Liver (tissue), 9 donors: ENCODE data around the gene OR8B12. TPM values are rescaled to one million over a fixed set of nuclear protein-coding genes. Genes with fewer than 3 reads are reported as not detected.

Experiments
- DNase-seq: peaks from one replicate; pipeline ENCODE4 v3.0.0-alpha.2; 2017; ENCODE audit warnings: low spot score
- H3K27ac ChIP-seq, 2 donors: one replicate each; pipeline ENCODE4 v1.7.0; 2013; ENCODE audit warnings: inconsistent platforms in 2 of 2, low read length in 2 of 2, control low read depth in 1 of 2, low read depth in 1 of 2, mild to moderate bottlenecking in 1 of 2
- H3K27me3 ChIP-seq, 4 donors: one replicate each; pipeline versions ENCODE4 v1.6.1 to v1.7.0; 2013; ENCODE audit warnings: low read length in 3 of 4, inconsistent platforms in 1 of 4, mild to moderate bottlenecking in 1 of 4, moderate library complexity in 1 of 4; ENCODE audit not compliant: control insufficient read depth in 4 of 4, insufficient read depth in 4 of 4
- H3K36me3 ChIP-seq, 4 donors: one replicate each; pipeline versions ENCODE4 v1.6.1 to v1.7.0; 2013; ENCODE audit warnings: low read length in 3 of 4, mild to moderate bottlenecking in 3 of 4, low read depth in 1 of 4, moderate library complexity in 1 of 4; ENCODE audit not compliant: control insufficient read depth in 4 of 4, insufficient read depth in 3 of 4
- H3K4me1 ChIP-seq, 4 donors: one replicate each; pipeline versions ENCODE4 v1.6.1 to v1.7.0; 2013; ENCODE audit warnings: low read length in 3 of 4, mild to moderate bottlenecking in 3 of 4, moderate library complexity in 1 of 4; ENCODE audit not compliant: control insufficient read depth in 4 of 4, insufficient read depth in 4 of 4
- H3K4me3 ChIP-seq, 3 donors: one replicate each; pipeline versions ENCODE4 v1.6.1 to v1.7.0; 2013; ENCODE audit warnings: low read length in 3 of 3, control low read depth in 1 of 3, low read depth in 1 of 3, mild to moderate bottlenecking in 1 of 3
- H3K9ac ChIP-seq, 2 donors: one replicate each; pipeline ENCODE4 v1.7.0; 2013; ENCODE audit warnings: low read length in 2 of 2, mild to moderate bottlenecking in 2 of 2, moderate library complexity in 2 of 2, control low read depth in 1 of 2, low read depth in 1 of 2
- H3K9me3 ChIP-seq, 4 donors: one replicate each; pipeline versions ENCODE4 v1.6.1 to v1.7.0; 2013; ENCODE audit warnings: low read length in 3 of 4; ENCODE audit not compliant: control insufficient read depth in 4 of 4
- FOXA1 ChIP-seq: IDR thresholded peaks from 2 replicates; pipeline ENCODE4 v1.6.1; 2016; ENCODE audit warnings: antibody characterized with exemption
- FOXA2 ChIP-seq: IDR thresholded peaks from 2 replicates; pipeline ENCODE4 v1.6.1; 2016; ENCODE audit warnings: antibody characterized with exemption
- GABPA ChIP-seq, 2 donors: IDR thresholded peaks in 1 of 2; conservative IDR thresholded peaks in 1 of 2; 2 replicates each; pipeline ENCODE4 v1.6.1; 2016; ENCODE audit warnings: antibody characterized with exemption in 2 of 2, mild to moderate bottlenecking in 1 of 2, moderate library complexity in 1 of 2
- HNF4A ChIP-seq, 2 donors: conservative IDR thresholded peaks; 2 replicates each; pipeline ENCODE4 v1.6.1; 2016; ENCODE audit warnings: antibody characterized with exemption in 2 of 2, mild to moderate bottlenecking in 2 of 2
- HNF4G ChIP-seq: IDR thresholded peaks from 2 replicates; pipeline ENCODE4 v1.6.1; 2016; ENCODE audit warnings: antibody characterized with exemption
- JUND ChIP-seq, 2 donors: IDR thresholded peaks; 2 replicates each; pipeline ENCODE4 v1.6.1; 2016; ENCODE audit warnings: antibody characterized with exemption in 2 of 2
- NR2F2 ChIP-seq: IDR thresholded peaks from 2 replicates; pipeline ENCODE4 v1.6.1; 2016; ENCODE audit warnings: antibody characterized with exemption
- RAD21 ChIP-seq, 2 donors: IDR thresholded peaks; 2 replicates each; pipeline ENCODE4 v1.6.1; 2016; ENCODE audit warnings: antibody characterized with exemption in 2 of 2, mild to moderate bottlenecking in 2 of 2
- RXRA ChIP-seq, 2 donors: IDR thresholded peaks; 2 replicates each; pipeline ENCODE4 v1.6.1; 2017 to 2018; ENCODE audit warnings: antibody characterized with exemption in 2 of 2, mild to moderate bottlenecking in 1 of 2
- SP1 ChIP-seq: IDR thresholded peaks from 2 replicates; pipeline ENCODE4 v1.6.1; 2018; ENCODE audit warnings: antibody characterized with exemption, mild to moderate bottlenecking
- TAF1 ChIP-seq: conservative IDR thresholded peaks from 2 replicates; pipeline ENCODE4 v1.6.1; 2016; ENCODE audit warnings: antibody characterized with exemption, mild to moderate bottlenecking
- YY1 ChIP-seq: IDR thresholded peaks from 2 replicates; pipeline ENCODE4 v1.6.1; 2016; ENCODE audit warnings: antibody characterized with exemption, mild to moderate bottlenecking
- WGBS: extraction: QIAGEN DNeasy Blood & Tissue Kit; methylation state at CpG from one replicate; pipeline ENCODE4 v1.1.7; 2013; 5-methylcytosine and 5-hydroxymethylcytosine counted together
- polyA plus RNA-seq, 2 donors: library from polyadenylated mRNA; stranded (reverse) in 1 of 2; unstranded in 1 of 2; fragments of 200-250 nt in 1 of 2; fragments of >200 nt in 1 of 2; fragmentation: Nextera tagmentation in 1 of 2; extraction: Ambion mirVana in 1 of 2; gene quantifications; one replicate each; pipeline versions ENCODE4 v1.2.1 to v1.2.3, GENCODE V29; 2013 to 2015
- total RNA-seq, 2 donors: library from RNA; depleted of rRNA; stranded (reverse); fragments of >200 nt; gene quantifications; one replicate each; pipeline ENCODE4 v1.2.3, GENCODE V29; 2014
- TF ChIP-seq, protein P1 (sequence below): IDR thresholded peaks from 2 replicates; pipeline ENCODE4 v1.6.1; 2016; ENCODE audit warnings: antibody characterized with exemption, mild to moderate bottlenecking
- TF ChIP-seq, protein P2 (sequence below): IDR thresholded peaks from 2 replicates; pipeline ENCODE4 v1.6.1; 2016; ENCODE audit warnings: antibody characterized with exemption
- TF ChIP-seq, protein P3 (sequence below): IDR thresholded peaks from 2 replicates; pipeline ENCODE4 v1.6.1; 2016; ENCODE audit warnings: antibody characterized with exemption
- TF ChIP-seq, protein P4 (sequence below): fragments of 150-350 bp; IDR thresholded peaks from 2 replicates; pipeline ENCODE4 v1.5.1; 2017; ENCODE audit warnings: improper control_type of control experiment, low read depth, low read length; ENCODE audit not compliant: missing input control
- TF ChIP-seq, protein P5 (sequence below): IDR thresholded peaks from 2 replicates; pipeline ENCODE4 v1.6.1; 2016; ENCODE audit warnings: antibody characterized with exemption
- donor health status: healthy.
- donor health status: healthy.
- donor health status: healthy.
- donor health status: healthy.
- donor health status: healthy.

OR8B12 gene, protein sequence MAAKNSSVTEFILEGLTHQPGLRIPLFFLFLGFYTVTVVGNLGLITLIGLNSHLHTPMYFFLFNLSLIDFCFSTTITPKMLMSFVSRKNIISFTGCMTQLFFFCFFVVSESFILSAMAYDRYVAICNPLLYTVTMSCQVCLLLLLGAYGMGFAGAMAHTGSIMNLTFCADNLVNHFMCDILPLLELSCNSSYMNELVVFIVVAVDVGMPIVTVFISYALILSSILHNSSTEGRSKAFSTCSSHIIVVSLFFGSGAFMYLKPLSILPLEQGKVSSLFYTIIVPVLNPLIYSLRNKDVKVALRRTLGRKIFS
- total RNA-seq: not detected
- not detected for polyA plus RNA-seq

DNA sequence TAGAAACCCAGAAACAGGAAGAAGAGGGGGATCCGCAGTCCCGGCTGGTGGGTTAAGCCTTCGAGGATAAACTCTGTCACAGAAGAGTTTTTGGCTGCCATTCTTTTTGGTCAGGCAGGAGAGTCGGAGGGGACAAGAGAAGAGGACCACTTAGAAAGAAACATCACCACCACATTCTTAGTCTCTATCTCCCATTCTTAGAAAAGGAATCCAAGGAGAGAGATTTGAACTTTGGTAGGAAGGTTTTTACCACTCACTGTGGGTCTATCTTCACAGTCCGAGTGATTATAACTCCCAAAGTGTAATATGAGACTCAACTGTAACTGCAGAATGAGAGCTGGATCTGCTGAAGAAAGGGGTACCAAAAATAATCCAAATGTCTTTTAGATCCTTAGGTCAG, at the start of gene OR8B12:
TSS of gene OR8B12 (minus strand) at position 101 of the 400 bp plus-strand sequence. CDS start at position 101, 0 bp downstream.
- TF ChIP-seq HNF4G (no peak), SP1 (no peak), GABPA (IDR thresholded peaks at IDR 0.05 in 1 of 2, conservative IDR thresholded peaks at IDR 0.05 in 1 of 2) (no peak), JUND (IDR thresholded peaks at IDR 0.05) (no peak)
- TF ChIP-seq, protein P1, sequence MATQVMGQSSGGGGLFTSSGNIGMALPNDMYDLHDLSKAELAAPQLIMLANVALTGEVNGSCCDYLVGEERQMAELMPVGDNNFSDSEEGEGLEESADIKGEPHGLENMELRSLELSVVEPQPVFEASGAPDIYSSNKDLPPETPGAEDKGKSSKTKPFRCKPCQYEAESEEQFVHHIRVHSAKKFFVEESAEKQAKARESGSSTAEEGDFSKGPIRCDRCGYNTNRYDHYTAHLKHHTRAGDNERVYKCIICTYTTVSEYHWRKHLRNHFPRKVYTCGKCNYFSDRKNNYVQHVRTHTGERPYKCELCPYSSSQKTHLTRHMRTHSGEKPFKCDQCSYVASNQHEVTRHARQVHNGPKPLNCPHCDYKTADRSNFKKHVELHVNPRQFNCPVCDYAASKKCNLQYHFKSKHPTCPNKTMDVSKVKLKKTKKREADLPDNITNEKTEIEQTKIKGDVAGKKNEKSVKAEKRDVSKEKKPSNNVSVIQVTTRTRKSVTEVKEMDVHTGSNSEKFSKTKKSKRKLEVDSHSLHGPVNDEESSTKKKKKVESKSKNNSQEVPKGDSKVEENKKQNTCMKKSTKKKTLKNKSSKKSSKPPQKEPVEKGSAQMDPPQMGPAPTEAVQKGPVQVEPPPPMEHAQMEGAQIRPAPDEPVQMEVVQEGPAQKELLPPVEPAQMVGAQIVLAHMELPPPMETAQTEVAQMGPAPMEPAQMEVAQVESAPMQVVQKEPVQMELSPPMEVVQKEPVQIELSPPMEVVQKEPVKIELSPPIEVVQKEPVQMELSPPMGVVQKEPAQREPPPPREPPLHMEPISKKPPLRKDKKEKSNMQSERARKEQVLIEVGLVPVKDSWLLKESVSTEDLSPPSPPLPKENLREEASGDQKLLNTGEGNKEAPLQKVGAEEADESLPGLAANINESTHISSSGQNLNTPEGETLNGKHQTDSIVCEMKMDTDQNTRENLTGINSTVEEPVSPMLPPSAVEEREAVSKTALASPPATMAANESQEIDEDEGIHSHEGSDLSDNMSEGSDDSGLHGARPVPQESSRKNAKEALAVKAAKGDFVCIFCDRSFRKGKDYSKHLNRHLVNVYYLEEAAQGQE: no peak
- Histone ChIP-seq H3K9ac (no peak within 1 kb of the TSS), H3K36me3 (no peaks in the 10 kb centered on the region), H3K4me1 (no peaks in the 10 kb centered on the region), H3K27me3 (peaks cover 0 to 2% (median 0%) of the 10 kb centered on the region in 4 donors), H3K4me3 (no peak within 1 kb of the TSS), H3K27ac (no peak within 1 kb of the TSS), H3K9me3 (no peaks in the 10 kb centered on the region)
- 81% methylated on average over 5 of the region's 5 CpGs for WGBS
- no peak for DNase-seq

DNA sequence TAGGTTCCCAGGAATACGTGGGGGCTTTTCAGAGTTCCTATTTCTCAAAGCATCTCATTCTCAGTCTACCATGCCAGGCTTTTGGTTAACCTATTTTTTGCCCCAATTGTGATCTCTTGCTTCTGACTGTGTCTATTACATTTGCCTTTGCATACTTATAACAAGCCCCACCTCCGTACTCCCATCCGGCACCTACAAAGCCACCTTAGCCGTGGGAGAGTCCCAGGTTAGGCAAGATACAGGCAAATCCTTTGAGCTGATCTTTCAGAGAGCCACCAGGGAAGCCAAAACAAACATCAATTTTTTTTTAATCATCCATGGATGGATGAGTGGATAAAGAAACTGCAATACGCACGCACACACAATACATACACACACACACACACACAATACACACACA, 49.2 kb upstream of the OR8B12 start:
- Histone ChIP-seq H3K4me3 (no peak overlapping the region), H3K9me3 (no peaks in the 10 kb centered on the region), H3K27ac (no peak overlapping the region), H3K4me1 (no peaks in the 10 kb centered on the region), H3K36me3 (no peaks in the 10 kb centered on the region), H3K9ac (no peak overlapping the region), H3K27me3 (peaks cover 0 to 7% (median 1%) of the 10 kb centered on the region in 4 donors)
- DNase-seq: no peak
- TF ChIP-seq, protein P2, sequence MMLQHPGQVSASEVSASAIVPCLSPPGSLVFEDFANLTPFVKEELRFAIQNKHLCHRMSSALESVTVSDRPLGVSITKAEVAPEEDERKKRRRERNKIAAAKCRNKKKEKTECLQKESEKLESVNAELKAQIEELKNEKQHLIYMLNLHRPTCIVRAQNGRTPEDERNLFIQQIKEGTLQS: no peak
- TF ChIP-seq NR2F2 (no peak), FOXA1 (no peak), HNF4G (no peak), YY1 (no peak), RAD21 (IDR thresholded peaks at IDR 0.05) (no peak), JUND (IDR thresholded peaks at IDR 0.05) (no peak), FOXA2 (no peak), SP1 (no peak), RXRA (IDR thresholded peaks at IDR 0.05) (no peak), TAF1 (no peak), HNF4A (conservative IDR thresholded peaks at IDR 0.05) (no peak)
- TF ChIP-seq, protein P3, sequence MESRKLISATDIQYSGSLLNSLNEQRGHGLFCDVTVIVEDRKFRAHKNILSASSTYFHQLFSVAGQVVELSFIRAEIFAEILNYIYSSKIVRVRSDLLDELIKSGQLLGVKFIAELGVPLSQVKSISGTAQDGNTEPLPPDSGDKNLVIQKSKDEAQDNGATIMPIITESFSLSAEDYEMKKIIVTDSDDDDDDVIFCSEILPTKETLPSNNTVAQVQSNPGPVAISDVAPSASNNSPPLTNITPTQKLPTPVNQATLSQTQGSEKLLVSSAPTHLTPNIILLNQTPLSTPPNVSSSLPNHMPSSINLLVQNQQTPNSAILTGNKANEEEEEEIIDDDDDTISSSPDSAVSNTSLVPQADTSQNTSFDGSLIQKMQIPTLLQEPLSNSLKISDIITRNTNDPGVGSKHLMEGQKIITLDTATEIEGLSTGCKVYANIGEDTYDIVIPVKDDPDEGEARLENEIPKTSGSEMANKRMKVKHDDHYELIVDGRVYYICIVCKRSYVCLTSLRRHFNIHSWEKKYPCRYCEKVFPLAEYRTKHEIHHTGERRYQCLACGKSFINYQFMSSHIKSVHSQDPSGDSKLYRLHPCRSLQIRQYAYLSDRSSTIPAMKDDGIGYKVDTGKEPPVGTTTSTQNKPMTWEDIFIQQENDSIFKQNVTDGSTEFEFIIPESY: no peak
- TF ChIP-seq, protein P4, sequence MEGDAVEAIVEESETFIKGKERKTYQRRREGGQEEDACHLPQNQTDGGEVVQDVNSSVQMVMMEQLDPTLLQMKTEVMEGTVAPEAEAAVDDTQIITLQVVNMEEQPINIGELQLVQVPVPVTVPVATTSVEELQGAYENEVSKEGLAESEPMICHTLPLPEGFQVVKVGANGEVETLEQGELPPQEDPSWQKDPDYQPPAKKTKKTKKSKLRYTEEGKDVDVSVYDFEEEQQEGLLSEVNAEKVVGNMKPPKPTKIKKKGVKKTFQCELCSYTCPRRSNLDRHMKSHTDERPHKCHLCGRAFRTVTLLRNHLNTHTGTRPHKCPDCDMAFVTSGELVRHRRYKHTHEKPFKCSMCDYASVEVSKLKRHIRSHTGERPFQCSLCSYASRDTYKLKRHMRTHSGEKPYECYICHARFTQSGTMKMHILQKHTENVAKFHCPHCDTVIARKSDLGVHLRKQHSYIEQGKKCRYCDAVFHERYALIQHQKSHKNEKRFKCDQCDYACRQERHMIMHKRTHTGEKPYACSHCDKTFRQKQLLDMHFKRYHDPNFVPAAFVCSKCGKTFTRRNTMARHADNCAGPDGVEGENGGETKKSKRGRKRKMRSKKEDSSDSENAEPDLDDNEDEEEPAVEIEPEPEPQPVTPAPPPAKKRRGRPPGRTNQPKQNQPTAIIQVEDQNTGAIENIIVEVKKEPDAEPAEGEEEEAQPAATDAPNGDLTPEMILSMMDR: no peak
- TF ChIP-seq, protein P5, sequence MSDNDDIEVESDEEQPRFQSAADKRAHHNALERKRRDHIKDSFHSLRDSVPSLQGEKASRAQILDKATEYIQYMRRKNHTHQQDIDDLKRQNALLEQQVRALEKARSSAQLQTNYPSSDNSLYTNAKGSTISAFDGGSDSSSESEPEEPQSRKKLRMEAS: no peak
- WGBS: 77% methylated on average over 6 of the region's 6 CpGs
